Stimulated activated CD4-positive, alpha-beta T cell treated with anti-CD3 and anti-CD28 coated beads, Interleukin-4, amount 100 ng/mL, for 24 hours (primary cell): ENCODE data around the gene EIF3J.
"Not testable (repeated sequence)": the region's sequence is repeated elsewhere in the genome, so short reads cannot be mapped to it uniquely, and the experiment has no call there.

ENCODE experiments used
- DNase-seq: peaks from one replicate; pipeline ENCODE4 v3.0.0-alpha.2; 2020

EIF3J gene

DNA sequence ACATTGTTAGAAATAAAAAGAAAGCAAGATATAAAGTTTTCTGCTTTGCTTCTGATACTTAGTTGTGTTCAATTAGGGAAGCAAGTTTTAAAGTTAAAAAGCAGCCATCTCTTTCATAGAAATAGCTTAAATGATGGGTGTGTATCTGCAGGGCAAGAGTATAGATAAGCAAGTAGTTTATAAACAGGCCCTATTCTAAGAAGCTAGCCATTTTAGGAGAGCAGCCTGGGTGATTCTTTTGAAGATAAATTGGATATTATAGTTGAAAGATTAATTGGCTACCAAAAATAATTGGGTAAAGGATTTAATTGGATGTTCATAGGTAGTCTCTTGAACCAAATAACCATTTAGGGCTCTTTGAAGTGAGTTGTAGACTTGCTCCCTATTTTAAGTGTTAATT is 5.6 kb downstream of the EIF3J start:
- no peak for DNase-seq

DNA sequence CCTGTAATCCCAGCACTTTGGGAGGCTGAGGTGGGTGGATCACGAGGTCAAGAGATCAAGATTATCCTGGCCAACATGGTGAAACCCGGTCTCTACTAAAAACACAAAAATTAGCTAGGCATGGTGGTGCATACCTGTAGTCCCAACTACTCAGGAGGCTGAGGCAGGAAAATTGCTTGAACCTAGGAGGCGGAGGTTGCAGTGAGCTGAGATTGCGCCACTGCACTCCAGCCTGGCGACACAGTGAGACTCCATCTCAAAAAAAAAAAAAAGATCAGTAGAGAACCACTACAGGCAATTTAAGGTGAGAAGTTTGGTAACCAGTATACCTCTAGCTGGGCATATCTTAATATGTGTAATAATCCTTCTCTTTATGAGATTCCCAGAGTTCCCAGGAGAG is 7.8 kb downstream of the EIF3J start:
- DNase-seq = not testable (repeated sequence)

DNA sequence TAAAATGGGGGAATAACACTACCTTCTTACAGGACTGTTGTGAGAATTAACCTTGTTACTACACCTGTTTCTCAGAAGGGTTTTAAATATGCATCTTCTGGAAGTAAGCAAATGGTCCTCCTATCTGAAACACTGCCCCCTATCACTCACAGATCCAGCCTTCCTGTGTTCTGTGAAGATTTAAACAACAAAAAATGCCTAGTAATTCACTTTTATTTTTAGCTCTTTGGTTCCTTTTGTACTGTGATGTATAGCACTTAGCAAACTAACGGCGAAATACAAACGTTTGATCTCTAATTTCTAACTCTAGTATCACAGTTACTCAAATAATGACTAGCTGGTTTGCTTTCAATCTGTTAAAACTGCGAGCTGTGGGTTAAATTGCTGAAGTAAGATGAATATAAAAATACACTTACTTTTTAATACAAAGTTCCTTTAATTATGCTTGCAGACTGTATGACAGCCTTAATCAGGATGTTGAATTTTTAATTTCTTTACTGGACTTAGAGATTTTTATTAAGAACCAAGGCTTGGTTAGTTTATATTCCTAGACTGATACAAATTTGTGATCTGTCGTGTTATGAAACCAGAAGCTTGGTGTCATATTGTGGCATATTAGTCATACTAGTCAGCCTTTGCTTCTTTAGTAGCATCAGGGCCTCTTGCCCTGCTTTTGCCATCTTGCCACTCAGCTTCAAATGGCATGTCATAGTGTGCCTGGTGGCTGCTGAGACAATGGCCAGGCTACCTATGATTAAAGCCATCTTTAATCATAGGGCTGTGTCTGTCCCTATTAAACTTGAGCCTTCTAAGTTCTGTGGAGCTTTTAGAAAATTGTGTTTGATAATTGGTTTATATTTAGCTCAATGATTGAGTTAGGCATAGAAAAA is 9.2 kb downstream of the EIF3J start:
- DNase-seq = peak; percentile 67

DNA sequence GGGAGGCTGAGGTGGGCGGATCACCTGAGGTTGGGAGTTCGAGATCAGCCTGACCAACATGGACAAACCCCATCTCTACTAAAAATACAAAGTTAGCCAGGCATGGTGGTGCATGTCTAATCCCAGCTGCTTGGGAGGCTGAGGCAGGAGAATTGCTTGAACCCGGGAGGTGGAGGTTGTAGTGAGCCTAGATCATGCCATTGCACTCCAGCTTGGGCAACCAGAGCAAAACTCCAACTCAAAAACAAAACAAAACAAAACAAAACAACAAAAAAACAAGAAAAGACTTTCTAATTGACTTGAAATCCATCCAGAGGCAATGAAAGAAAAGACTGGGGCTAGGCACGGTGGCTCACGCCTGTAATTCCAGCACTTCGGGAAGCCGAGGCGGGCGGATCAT is 12.2 kb downstream of the EIF3J start:
- not testable (repeated sequence) for DNase-seq

DNA sequence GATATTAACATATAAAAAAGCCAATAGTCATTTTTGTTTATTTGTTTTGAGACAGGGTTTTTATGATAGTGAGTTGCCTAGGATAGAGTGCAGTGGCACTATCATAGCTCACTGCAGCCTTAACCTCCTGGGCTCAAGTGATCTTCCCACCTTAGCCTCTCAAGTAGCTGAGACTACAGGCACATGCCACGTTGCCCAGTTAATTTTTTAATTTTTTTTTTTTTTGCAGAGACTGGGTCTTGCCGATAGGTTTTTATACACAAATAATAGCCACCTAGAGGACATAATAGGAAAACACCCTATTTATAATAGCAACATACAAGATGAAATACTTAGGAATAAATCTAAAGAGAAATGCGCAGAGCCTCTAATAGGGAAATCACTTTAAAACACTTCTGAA is 13.3 kb downstream of the EIF3J start:
- no peak for DNase-seq

DNA sequence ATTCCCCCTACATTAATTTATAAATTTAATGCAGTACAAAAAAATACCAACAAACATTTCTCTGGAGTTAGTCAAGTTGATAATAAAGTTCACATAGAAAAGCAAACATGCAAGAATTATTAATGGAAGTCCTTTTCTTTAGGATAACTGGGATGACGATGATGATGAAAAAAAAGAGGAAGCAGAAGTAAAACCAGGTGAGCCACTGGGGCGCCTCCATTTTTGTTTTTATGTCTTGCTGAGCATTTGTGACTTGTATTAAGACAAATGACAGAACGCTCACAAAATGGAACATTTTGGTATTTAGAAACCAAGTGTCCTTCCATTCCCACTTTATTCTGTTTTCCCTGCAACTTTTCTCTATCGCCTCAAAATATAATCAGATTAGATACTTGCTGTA is 13.8 kb downstream of the EIF3J start:
- no peak for DNase-seq

DNA sequence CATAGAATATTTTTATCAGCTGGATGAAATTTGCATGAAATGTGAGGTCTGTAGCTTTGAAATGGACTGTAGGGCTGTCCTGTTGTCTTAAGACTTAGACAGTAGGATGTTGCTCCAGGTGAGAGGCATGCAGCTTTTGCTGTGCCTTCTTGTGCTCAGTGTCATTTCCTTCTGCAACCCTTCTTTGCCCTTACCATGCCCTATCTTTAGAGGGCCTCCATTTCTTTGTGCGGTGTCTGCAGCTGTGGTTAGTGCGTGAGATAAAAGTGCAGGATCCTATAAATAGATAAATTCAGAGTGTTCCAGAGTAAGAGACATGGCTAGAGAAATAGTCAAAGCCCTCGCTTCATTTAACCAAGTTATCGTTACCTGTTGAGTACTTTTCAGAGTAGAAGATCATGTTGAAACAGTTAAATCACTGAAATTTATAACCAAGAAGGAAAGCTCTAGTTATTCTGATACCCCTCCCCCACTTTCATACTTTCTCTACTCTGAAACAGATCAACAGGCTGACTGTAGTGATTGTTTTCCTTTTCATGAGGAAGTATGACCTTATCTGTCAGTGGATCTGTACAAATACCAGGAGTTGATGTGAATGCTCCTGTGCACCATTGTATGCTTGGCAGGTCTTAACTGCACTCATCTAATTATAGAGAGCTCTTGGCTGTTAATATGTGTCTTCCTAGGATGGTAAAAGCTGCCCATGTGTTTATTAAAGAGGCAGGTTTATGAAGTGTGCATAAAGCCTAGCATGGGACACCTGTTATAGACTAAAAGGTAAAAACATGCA is 18.2 kb downstream of the EIF3J start:
- no peak for DNase-seq

DNA sequence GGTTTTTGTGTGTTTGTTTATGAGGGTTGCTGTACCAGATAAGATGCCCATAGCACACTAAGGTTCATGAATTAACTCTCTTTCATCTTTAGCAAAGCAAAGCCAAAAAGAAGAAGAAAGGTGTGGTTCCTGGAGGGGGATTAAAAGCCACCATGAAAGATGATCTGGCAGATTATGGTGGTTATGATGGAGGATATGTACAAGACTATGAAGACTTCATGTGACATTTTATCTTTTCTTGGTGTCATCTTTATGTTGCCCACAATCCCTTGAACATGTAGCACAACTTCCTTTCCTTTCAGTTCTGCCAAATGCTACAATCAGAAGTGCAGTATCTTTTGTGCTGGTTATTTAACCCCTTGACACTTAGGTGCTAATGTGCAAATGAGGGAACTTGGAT is 24.0 kb downstream of the EIF3J start:
- DNase-seq = not testable (repeated sequence)

DNA sequence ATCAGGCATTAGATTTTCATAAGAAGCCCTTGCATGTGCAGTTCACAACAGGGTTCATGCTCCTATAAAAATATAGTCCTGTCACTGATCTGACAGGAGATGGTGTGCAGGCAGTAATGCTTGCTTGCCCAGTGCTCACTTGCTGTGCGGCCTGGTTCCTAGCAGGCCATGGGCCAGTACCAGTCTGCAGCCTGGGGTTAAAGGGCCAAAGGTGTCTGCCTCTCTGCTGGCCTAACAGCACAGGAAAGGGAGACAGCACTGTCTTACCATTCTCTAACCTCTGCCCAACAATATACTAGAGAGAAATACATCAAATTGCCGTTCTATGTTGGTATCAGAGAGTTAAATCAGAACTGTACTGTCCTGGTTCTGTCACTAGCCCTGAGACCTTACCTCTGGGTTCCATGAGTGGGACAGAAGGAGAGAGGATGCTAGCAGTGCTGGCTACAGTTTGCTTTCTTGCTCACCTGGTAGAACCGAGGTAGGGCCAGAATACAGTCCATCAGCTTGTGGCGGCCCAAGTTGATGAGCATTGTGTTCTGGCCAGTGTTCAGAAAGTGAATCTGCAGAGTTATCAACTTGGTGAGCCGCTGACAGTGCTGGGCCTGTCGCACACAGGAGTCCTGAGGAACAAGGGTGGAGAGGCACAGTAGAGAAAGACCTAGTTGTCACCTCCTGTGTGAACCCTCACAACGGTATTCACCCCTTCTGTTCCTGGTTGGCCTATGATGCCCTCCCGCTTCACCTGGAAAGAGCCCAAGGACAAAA is 28.6 kb downstream of the EIF3J start:
- no peak for DNase-seq

DNA sequence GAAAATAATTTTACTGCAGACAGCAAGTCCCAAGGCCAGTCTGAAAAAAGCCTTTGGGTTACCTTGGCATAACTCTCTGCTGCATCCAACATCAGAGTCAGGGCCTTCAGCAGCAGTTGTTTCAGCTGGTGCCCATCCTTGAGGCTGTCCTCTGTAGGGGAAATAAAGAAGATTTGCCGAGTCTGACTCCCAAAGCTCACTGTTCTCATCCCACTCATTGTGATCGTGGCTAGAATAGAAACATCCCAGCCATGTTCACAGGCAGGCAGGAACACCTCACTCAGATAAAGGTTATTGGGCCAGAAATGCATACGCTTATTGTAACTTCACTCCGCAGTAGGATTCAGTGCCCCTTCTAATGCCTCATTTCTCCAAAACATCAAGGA is 29.2 kb downstream of the EIF3J start:
- no peak for DNase-seq

DNA sequence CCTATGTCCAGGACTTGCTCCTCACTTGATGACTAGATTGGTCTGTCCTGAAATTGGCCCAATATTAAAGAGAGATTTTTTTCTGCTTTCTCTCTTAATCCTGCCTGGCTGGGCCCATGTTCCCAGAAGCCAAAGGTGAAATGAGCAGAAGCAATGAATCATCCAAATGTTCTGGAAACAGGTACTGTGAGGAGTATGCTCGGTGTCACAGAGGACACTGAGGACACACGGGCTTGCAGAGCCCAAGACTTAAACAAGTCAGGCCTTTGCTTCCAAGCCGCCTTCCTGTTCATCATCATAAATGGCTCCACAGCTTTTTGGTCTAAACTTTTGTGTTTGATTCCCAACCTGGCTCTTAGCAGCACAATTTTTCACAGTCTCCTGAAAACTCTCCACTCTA is 31.4 kb downstream of the EIF3J start:
- no peak for DNase-seq

DNA sequence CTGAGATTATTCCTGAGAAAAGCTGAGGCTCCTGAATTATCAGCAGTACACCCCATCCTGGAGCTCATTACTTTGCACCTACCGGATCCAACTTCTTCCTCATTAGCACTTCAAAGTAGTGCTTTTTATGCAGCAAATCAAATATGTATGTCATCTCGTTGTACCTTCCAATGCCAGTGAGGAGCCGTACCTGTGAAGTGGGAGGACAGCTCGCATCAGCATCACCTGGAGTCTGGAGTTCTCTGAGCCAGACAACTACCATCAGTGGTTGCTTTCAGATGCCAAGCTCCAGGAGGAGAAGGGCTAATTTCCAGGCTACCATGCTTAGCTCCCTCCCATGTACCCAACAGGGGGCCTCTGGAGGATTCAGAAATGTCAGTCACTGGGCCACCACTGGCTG is 32.4 kb downstream of the EIF3J start:
- DNase-seq = no peak

DNA sequence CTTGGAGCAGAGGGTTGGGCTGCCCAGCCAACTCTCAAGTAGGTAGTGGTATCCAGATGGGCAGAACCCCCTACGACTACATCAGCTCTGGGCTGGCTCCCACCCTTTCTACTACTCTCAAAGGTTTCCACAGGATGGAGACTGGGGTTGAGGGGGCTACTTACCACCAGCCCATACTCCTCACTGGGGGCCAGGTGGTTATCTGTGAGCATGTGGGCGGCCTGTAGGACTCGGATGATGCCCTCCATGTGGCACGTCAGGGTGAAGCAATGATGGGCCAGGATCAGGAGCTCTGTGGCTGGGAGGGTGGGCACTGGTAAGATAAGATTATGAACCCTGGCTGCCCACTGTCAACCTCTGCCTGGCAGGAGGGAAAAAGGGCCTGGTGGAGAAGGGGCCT is 33.4 kb downstream of the EIF3J start:
- no peak for DNase-seq

DNA sequence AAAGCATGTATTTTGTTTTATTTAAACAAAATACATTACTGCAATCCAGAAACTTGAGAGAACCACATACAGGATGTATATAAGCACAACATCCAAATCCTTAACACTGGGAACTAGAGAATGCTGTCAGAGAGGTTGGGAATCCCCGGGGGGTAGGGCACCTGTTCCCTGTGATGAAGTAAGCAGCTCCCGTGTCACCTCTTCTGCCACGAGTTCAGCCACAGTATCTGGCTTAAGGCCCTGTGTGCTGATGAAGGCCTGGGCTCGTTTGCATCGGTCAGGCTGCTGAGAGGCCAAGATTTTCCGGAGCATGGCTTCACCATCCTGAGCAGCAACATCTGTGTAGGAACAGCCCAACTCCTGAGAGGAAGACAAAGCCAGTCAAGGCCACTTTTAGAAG is 36.4 kb downstream of the EIF3J start:
- no peak for DNase-seq

DNA sequence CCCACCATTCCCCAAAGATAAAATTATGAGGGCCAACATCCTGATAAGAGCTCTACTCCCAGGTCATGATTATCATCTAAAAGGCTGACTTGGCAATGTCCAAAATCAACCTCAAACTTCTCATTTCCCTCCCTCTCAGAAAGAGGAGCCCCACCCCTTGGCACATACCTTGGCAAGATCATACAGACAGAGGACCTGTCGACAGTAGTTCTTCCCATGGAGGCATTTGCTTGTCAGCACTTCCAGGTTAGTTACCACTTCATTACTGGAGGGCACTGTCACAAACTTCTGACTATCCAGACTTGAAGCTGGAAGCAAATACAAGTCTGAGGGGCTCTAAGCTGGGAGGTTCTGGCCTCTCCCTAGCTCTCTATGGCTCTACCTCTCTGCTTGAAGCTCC is 37.8 kb downstream of the EIF3J start:
- DNase-seq = no peak

DNA sequence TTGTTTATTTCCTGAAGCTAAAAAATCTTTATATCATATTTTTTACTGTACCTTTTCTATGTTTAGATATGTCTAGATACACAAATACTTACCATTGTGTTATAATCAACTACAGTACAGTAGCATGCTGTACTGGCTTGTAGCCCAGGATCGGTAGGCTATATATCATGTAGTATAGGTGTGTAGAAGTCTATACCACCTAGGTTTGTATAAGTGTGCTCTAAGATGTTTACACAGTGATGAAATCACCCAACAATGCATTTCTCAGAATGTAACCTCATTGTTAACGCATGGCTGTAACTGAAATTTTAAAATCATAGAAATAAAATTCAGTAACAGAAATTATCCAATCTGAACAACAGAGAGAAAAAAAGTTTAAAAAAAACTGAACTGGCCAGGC is 43.2 kb downstream of the EIF3J start:
- no peak for DNase-seq

DNA sequence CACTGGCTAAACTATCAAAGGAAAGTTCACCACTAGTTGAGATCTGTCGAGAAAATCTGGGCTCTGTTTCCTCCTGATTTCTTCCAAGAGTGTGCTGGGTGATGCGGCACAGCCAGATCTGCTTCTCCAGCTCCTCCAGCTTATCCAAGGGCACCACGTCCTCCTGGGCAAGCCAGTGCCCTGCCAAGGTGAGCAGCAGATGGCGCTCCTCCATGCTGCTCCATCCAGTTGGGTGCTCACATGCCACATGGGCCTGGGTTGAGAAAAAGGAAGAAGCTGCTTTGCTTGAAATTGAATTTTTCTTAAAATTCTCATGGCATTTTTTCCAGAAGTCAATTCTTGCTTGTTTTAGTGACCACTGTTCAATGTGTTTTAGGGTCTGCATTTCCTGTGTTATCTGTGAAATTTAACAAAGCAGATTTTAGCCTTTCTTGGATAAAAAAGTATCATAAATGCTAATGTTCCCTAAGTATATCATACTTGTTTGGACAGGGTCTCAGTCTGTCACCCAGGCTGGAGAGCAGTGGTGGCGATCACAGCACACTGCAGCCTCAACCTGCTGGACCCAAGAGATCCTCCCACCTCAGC is 47.3 kb downstream of the EIF3J start:
- DNase-seq = peak; percentile 61

DNA sequence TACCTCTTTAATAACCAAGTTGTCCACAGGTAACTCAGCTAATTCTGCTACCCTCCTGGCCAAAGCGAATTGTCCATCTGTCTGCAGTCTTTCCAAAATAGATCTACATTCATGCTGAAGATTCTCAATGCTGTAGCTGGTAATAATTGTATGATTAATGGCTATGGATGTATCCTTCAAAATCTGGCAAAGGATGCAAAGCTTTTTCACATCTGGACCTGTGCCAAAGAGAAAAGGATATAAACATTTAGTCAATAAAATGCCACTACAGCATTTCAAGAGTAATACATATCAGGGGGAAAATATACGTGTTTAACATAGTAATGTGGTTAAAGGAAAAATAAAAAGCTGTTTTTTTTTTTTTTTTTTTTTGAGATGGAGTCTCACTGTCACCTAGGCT is 48.7 kb downstream of the EIF3J start:
- DNase-seq = no peak

DNA sequence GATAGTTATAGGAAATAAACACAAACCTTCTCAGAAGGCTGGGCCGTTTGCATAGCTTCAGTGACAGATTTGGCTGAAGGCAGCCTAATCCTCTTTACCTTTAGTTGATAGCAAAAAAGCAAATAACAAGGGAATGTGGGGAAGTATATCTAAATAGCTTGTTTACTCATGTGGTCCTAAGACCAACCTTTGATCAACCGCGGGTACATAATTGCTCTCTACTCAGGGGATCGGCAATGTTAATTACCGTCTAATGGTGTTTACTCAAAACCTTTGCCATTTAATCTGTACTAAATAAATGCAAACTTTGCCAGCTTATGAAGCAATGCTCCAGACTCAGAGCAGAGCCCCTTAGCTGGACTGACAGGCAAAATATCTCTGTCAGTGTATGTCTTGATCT is 51.6 kb downstream of the EIF3J start:
- DNase-seq = no peak

DNA sequence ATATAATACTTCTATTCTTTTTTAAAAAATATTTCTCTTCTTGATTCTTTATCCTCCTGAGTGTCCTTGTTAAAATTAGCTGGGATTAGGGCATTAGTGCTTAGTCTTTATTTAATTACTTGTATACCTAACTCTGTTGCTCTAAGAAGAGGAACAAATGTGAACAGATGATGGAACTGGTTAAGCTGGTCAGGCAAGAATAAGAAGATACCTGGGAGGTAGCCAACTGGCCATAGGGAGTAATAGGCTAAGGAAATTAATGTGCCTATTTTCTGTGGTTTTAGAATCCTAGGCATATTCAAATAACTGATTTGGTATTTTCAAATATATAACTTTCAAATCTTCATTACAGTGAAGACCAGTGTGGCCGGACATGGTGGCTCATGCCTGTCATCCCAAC is 54.4 kb downstream of the EIF3J start:
- no peak for DNase-seq

DNA sequence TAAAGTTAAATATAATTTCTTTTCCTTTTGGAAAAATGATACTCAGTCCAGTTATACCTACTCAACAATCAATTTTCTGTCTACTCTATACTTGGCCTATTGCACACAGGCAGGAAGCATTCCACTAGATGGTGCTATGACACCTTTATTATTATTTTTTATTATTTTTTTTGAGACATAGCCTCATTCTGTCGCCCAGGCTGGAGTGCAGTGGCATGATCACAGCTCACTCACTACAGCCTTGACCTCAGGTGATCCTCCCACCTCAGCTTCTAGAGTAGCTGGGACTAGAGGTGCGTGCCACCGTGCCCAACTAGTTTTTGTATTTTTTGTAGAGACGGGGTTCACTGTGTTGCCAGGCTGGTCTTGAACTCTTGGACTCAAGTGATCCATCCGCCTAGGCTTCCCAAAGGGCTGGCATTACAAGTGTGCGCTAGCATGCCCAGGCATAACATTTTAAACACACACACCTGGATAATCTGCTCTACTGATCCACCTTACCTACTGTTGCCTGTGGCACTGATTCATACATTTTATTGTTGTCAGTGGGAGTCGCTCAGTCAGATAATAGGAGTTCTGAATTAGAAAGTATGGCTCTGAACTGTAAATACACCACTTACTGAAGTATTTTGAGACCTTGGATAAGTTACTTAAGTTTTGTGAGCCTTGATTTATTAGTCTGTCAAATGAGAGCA is 56.2 kb downstream of the EIF3J start:
- DNase-seq = peak; percentile 25

DNA sequence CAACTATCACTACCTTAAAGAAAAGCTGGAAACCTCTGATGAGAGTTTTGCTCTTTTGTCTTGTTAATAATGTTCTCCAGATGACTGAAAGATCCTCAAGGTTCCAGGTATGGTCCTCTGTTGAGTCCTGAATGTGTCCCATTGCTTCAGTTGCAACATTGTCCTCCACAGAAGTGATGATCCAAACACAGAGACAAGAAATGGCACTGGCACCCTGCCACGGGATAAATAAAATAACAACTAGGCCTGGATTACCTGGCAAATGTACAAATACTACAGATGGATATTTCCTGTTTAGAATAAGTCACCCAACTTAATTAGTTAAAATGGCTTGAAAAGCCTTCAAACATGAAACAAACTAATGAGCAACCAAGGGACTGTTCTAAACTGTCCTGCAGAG is 58.3 kb downstream of the EIF3J start:
- no peak for DNase-seq
